Smooth muscle cell (in vitro differentiated cells): Measurements from ENCODE around the gene ASXL1. TPM values are rescaled to one million over a fixed set of nuclear protein-coding genes. Genes with fewer than 3 reads are reported as not detected.
A peak's percentile ranks its signal among the peaks of the same experiment; 100 is the strongest.

ENCODE experiments used
- DNase-seq: peaks from one replicate; lab custom pipeline; 2025; ENCODE audit not compliant: unreplicated experiment; lab: John Stamatoyannopoulos, UW
- H2AFZ ChIP-seq: fragments of 200-600 bp; sonication (generic); 2 replicates; pipeline ENCODE4 v1.6.0; 2016; ENCODE audit warnings: antibody characterized with exemption, low read depth, mild to moderate bottlenecking
- H3F3A ChIP-seq: fragments of 200-600 bp; sonication (generic); 2 replicates; pipeline ENCODE4 v1.6.0; 2017; ENCODE audit warnings: antibody characterized with exemption, low read depth
- H3K27ac ChIP-seq: fragments of 200-600 bp; sonication (generic); 2 replicates; pipeline ENCODE4 v1.5.1; 2016; ENCODE audit warnings: low read depth, mild to moderate bottlenecking
- H3K27me3 ChIP-seq: fragments of 200-600 bp; sonication (generic); 2 replicates; pipeline ENCODE4 v1.6.1; 2016; ENCODE audit warnings: low read depth, mild to moderate bottlenecking
- H3K36me3 ChIP-seq: fragments of 200-600 bp; sonication (generic); 2 replicates; pipeline ENCODE4 v1.5.1; 2016; ENCODE audit warnings: low read depth
- H3K4me1 ChIP-seq: fragments of 200-600 bp; sonication (generic); 2 replicates; pipeline ENCODE4 v1.5.1; 2016; ENCODE audit warnings: low read depth
- H3K4me2 ChIP-seq: fragments of 200-600 bp; sonication (generic); 2 replicates; pipeline ENCODE4 v1.6.0; 2016; ENCODE audit warnings: mild to moderate bottlenecking
- H3K4me3 ChIP-seq: fragments of 200-600 bp; sonication (generic); 2 replicates; pipeline ENCODE4 v1.5.1; 2016; ENCODE audit warnings: mild to moderate bottlenecking
- H3K79me2 ChIP-seq: fragments of 200-600 bp; sonication (generic); 2 replicates; pipeline ENCODE4 v1.6.0; 2016; ENCODE audit warnings: low read depth, mild to moderate bottlenecking
- H3K9ac ChIP-seq: fragments of 200-600 bp; sonication (generic); 2 replicates; pipeline ENCODE4 v1.6.0; 2016; ENCODE audit warnings: low read depth
- H3K9me3 ChIP-seq: fragments of 200-600 bp; sonication (generic); replicated peaks from 2 replicates; pipeline ENCODE4 v1.5.1; 2016; ENCODE audit warnings: low read depth
- H4K20me1 ChIP-seq: fragments of 200-600 bp; sonication (generic); 2 replicates; pipeline ENCODE4 v1.6.0; 2016; ENCODE audit warnings: low read depth
- CTCF ChIP-seq: fragments of 200-600 bp; sonication (generic); IDR thresholded peaks from 2 replicates; pipeline ENCODE4 v1.5.1; 2017; ENCODE audit warnings: borderline replicate concordance, mild to moderate bottlenecking, antibody characterized with exemption; ENCODE audit not compliant: insufficient read depth, poor library complexity, severe bottlenecking
- WGBS: methylation state at CpG from one replicate; pipeline ENCODE4 v1.1.7; 2016; ENCODE audit warnings: low lambda C conversion rate; 5-methylcytosine and 5-hydroxymethylcytosine counted together
- polyA plus RNA-seq: library from polyadenylated mRNA; unstranded; fragments of >200 nt; fragmentation: Nextera tagmentation; extraction: Ambion mirVana; gene quantifications from 2 replicates; pipeline ENCODE4 v1.2.1, GENCODE V29; 2016
- total RNA-seq: library from RNA; depleted of rRNA; stranded (reverse); fragments of >200 nt; gene quantifications from 2 replicates; pipeline ENCODE4 v1.2.3, GENCODE V29; 2014

Gene ASXL1
- total and polyA plus RNA-seq, 2 experiments from 2014 or later = 46.5 to 62.1 TPM

GRCh38 chr20:32458061-32458836, 100.1 kb downstream of the ASXL1 start:
- Histone ChIP-seq H3K9ac (no peak overlapping the region), H3K4me1 (peaks cover 19% of the 10 kb centered on the region), H3F3A (peaks cover 19% of the 10 kb centered on the region), H3K79me2 (peaks cover 73% of the 10 kb centered on the region), H3K9me3 (no peaks in the 10 kb centered on the region), H3K27me3 (no peaks in the 10 kb centered on the region), H3K4me3 (peak overlapping the region; percentile 59), H3K4me2 (peak overlapping the region; percentile 97), H4K20me1 (peaks cover 94% of the 10 kb centered on the region), H2AFZ (no peak overlapping the region), H3K36me3 (peaks cover 3% of the 10 kb centered on the region), H3K27ac (peak overlapping the region; percentile 86)
- TF ChIP-seq CTCF = no peak
- DNase-seq = no peak
- WGBS = 88% methylated on average over 10 of the region's 10 CpGs

- no peak overlapping the region for H3K9ac ChIP-seq
- no peak overlapping the region for H2AFZ ChIP-seq
- peaks cover 79% of the 10 kb centered on the region for H3K79me2 ChIP-seq
- H3F3A ChIP-seq = peaks cover 19% of the 10 kb centered on the region
- no peak overlapping the region for H3K4me2 ChIP-seq
- H4K20me1 ChIP-seq = peaks cover 94% of the 10 kb centered on the region
- no peak for TF ChIP-seq CTCF
- H3K9me3 ChIP-seq = no peaks in the 10 kb centered on the region
- WGBS = 95% methylated on average over 12 of the region's 12 CpGs
- no peak for DNase-seq
- H3K27ac ChIP-seq = no peak overlapping the region
- peaks cover 3% of the 10 kb centered on the region for H3K36me3 ChIP-seq
- peaks cover 24% of the 10 kb centered on the region for H3K4me1 ChIP-seq
- H3K4me3 ChIP-seq = no peak overlapping the region
- H3K27me3 ChIP-seq = no peaks in the 10 kb centered on the region
Observed at GRCh38 chr20:32458837-32459220, 100.7 kb downstream of the ASXL1 start.

- H3K4me1 ChIP-seq = peaks cover 32% of the 10 kb centered on the region
- peaks cover 89% of the 10 kb centered on the region for H3K79me2 ChIP-seq
- WGBS = 77% methylated on average over 15 of the region's 15 CpGs
- H3K36me3 ChIP-seq = peaks cover 3% of the 10 kb centered on the region
- H4K20me1 ChIP-seq = peaks cover 94% of the 10 kb centered on the region
- H3K4me2 ChIP-seq = no peak overlapping the region
- peaks cover 27% of the 10 kb centered on the region for H3F3A ChIP-seq
- peak overlapping the region; percentile 14 for H3K27ac ChIP-seq
- H2AFZ ChIP-seq = no peak overlapping the region
- no peaks in the 10 kb centered on the region for H3K27me3 ChIP-seq
- H3K9ac ChIP-seq = no peak overlapping the region
- no peak for TF ChIP-seq CTCF
- DNase-seq = no peak
- H3K9me3 ChIP-seq = no peaks in the 10 kb centered on the region
- no peak overlapping the region for H3K4me3 ChIP-seq
Observed at GRCh38 chr20:32460231-32460630, 102.1 kb downstream of the ASXL1 start.
